HG03280 (cell line): Measurements from ENCODE around the gene ATAD3A.
"Not testable (repeated sequence)": the region's sequence is repeated elsewhere in the genome, so short reads cannot be mapped to it uniquely, and the experiment has no call there.

Source experiments
- ATAC-seq: cut with Tn5 transposase; IDR thresholded peaks from one replicate; pipeline ENCODE4 v1.9.1; 2021; ENCODE audit warnings: mild to moderate bottlenecking, moderate library complexity; ENCODE audit not compliant: unreplicated experiment

Gene ATAD3A

DNA sequence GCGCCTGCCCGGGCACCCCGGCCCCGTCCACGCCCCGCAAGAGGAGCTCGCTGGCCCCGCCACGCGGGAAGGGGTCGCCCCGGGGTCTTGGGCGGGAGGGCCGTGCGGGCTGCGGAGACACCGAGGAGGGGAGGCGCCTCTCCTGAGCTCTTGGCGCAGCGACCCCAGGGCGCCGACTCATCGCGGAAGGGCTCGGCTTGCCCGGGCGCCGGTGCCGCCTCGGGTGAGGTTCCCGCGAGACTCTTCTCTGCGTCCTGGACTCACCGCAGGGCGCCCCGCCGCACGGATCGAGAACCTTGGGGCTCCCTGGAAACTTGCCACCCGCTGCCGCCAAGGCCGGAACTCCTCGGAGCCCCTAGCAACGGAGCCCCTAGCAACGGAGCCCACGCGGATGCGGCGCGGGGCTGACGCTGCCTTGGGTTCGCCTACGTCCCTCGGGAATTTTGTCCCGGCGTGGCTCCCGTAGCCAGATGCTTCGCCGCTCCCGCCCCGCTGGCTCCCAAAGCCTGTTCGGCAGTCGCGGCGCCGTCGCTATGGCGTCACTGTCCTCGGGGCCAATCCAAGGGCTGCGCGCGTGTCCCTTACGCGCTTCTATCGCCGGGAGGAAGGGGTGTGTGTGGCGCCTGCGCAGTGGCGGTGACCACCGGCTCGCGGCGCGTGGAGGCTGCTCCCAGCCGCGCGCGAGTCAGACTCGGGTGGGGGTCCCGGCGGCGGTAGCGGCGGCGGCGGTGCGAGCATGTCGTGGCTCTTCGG is at the start of gene ATAD3A:
Gene ATAD3A (plus strand): TSS at position 630 of the 753 bp plus-strand sequence. CDS start 107 bp downstream, at position 737.
- peak; percentile 89 for ATAC-seq

DNA sequence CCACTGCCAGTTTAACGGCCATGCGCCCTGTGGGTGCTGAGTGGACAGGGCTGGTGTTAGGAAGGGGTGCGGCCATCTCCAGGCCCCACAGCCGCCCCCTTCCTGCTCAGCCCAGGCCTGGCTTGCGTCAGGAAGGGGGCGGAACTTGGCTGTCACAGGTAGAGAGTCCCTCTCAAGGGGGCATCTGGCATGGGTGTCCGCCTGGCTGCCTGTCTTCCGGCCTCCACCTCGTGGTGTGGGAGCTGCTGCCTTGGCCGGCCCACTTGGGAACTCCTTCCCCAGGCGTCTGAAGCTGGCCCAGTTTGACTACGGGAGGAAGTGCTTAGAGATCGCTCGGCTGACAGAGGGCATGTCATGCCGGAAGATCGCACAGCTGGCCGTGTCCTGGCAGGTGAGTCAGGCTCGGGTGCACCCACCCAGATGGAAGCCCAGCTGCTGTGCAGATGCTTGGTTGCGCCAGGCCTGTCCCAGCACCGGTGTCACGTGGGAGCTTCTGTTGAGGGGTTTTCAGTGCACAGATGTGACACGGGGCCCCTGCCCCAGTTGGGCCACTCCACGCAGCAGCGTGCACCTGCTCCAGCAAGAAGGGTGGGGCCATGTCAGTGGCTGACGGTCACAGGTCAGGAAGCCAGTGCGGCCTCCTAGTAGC is 49.5 kb upstream of the ATAD3A start:
- peak; percentile 48 for ATAC-seq

DNA sequence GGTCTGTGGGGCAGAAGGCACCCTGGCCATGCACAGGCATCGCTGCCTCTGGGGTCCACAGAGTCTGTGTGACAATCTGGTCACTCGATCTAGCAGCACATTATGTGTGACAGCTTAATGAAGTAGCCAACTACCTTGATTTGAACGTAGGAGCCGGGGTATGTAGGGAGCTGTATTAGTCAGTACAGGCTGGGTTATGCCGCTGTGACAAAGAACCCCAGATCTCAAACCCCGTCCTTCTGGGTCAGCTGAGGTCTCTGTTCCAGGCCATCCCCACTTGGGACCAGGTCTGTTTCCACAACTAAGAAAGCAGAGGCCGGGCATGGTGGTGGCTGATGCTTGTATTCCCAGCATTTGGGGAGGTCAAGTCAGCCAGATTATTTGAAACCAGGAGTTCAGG is 48.6 kb upstream of the ATAD3A start:
- no peak for ATAC-seq

DNA sequence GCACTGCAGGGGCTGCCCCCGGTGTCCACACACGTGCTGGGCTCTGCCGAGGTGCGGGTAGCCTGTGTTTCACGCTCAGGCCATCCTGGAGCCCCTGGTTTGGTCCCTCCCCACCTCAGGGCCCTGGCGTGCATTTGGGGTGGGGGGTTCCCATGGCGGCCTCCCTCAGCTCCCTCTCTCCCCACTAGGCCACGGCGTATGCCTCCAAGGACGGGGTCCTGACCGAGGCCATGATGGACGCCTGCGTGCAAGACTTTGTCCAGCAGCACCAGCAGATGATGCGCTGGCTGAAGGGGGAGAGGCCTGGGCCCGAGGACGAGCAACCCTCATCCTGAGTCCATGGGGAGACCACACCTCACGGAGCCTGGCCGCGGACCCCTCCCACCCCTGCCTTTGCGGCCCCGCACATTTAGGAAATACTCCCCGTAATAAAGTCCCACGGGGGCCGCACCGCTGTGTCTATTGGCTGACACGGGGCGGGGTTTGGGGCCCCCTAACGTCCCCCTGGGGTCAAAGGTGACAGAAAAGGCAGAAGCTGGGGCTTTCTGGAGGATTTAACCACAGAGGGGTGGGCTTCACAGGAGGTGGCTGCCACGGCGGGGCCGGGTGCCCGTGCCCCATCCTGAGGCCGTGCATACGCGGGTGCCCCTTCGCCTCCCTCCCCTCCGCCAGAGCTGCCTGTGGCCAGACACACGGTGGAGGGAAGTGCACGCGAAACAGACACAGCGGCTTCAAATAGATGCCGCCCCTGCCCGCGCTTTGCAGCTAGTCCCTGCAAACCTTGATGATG is 43.6 kb upstream of the ATAD3A start:
- ATAC-seq: not testable (repeated sequence)

DNA sequence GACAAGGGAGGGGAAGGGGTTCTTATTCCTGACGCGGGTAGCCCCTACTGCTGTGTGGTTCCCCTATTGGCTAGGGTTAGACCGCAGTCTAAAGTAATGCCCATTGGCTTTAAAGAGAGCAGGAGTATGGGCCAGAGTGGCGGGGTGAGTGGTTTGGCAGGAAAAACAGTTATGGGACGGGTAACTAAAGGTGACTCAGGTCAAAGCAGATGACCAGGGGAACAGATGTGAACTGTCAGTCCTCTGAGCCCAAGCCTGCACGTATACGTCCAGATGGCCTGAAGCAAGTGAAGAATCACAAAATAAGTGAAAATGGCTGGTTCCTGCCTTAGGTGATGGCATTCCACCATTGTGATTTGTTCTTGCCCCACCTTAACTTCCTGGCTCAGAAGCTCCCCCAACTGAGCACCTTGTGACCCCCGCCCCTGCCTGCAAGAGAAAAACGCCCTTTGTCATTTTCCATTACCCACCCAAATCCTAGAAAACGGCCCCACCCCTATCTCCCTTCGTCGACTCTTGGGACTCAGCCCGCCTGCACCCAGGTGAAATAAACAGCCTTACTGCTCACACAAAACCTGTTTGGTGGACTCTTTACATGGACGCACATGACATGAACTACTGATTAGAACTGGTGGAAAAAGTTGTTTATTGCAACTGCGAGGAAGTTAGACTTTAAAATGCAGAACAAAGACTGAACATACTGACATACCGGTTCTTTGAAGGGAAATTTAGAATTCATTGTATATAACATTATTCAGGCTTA is 41.2 kb upstream of the ATAD3A start:
- ATAC-seq: no peak

DNA sequence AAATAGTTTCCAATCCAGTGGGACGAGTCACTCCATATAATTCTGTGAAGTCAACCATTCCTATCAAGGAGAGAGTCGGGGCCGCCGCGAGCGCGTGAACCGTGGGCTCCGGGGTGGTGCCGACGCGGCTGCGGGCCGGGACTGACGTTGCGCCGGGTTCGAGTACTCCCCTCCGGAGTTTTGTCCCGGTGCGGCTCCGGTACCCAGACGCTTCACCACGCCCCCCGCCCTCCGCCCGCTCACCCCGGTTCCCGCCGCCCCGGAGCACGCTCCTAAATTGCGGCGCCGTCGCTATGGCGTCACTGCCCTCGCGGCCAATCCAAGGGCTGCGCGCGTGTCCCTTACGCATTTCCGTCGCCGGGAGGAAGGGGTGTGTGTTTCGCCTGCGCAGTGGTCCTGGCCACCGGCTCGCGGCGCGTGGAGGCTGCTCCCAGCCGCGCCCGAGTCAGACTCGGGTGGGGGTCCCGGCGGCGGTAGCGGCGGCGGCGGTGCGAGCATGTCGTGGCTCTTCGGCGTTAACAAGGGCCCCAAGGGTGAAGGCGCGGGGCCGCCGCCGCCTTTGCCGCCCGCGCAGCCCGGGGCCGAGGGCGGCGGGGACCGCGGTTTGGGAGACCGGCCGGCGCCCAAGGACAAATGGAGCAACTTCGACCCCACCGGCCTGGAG is 40.4 kb upstream of the ATAD3A start, which contains the start of gene ATAD3B:
Gene ATAD3B (plus strand): TSS at position 377 of the 664 bp plus-strand sequence. CDS start 120 bp downstream, at position 497.
- ATAC-seq: peak; percentile 93

DNA sequence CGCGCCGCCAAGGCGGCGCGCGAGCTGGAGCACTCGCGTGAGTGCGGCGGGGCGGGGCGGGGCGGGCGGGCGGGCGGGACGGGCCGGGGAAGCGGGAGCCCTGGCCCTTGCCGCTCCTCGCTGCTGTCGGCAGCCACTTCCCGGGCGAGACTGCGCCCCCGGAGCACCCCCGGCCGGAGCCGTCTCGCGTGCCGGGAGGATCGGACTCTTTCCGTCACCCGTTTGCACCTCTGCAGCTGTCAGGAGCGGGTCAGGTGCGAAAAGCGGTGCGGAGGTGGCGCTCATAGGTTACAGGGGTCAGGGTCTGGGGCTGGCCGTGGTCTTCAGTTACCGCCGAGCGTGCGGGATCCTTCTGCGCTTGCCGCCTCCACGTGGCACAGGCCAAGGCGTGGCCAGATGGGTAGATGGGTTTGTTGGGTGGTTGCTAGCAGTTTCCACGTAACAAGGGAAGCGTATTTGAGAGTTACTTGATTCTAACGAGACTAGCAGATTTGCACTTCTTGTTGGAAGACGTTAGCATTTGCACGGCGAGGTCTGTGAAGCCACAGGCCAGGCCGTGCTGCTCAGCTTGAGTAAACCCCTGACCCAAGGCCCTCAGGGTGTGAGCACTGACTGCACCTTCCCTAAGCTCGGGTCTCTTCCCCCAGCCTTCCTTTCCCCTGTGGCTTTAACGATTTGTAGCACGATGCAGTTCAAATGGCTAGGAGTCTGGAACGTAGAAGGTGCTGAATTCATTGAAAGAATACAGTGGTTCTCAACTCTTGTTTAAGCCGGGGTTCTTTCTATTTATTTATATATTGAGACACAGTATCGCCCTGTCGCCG is 39.7 kb upstream of the ATAD3A start:
- peak; percentile 24 for ATAC-seq

DNA sequence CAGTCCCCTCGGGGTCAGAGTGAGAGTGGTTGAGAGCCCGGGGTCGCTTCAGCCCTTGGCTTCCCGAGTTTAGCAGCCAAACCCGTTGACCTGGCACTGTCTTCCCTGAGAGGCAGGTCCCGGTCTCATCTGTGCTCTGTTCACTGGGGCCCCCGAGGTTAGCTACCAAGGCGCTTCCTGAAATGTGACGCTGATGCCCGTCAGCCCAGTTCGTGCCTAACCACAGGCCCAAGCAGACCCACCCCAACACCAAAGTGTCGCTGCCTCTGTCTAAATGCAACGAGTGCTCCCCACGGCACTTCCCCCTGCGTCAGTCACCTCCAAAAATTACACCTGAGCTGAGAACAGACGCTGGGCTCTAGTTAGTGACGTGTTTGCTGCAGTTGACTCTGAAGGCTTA is 36.0 kb upstream of the ATAD3A start:
- not testable (repeated sequence) for ATAC-seq

DNA sequence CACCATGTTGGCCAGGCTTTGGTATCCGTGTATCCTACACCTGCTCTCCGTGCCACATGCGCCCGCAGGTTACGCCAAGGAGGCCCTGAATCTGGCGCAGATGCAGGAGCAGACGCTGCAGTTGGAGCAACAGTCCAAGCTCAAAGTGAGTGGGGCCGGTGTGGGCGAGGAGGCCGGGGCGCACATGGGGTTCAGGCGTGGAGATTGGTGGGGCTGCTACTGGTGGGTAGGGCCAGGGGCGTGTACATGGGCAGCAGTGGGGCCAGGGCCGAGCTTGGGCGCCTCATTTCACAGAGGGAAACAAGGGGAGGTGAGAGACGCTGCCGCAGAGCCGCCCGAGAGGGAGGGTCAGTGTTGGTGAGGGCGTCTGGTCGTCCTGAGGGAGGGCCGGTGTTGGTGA is 34.8 kb upstream of the ATAD3A start:
- ATAC-seq: no peak

DNA sequence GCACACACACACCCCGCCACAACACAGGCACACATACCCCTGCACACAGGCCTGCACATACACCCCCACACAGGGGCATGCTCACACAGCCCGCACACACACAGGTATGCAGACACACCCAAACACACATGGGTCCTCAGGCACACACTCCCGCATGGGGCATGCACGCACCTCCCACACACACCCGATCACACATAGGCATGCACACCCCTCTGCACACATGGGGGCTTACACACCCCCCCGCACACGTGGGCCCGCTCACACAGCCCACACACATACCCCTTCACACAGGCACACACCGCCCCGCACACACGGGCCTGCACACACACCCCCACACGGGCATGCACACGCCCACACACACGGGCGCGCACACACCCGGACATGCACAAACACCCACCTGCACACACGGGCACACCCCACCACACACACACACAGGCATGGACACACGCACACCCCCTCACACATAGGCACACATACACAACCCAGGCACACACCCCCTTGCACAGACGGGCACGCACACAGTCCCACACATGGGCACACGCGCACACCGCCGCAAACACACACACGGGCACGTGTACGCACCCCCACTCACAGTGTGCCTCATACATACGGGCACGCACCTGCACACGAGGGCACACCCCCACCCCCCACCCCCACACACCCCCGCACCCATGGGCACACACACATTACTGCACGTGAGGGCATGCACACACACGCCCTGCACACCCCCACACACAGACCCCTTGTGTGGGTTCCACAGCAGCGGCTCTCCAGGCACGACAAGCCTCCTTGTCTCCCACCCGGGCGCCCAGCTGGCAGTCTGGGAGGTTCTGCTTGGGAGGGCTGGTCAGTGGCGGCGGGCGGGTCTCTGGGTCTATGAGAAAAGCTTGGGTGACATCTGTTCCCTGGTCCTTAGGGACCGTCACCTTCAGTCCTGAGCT is 32.1 kb upstream of the ATAD3A start:
- ATAC-seq: no peak

DNA sequence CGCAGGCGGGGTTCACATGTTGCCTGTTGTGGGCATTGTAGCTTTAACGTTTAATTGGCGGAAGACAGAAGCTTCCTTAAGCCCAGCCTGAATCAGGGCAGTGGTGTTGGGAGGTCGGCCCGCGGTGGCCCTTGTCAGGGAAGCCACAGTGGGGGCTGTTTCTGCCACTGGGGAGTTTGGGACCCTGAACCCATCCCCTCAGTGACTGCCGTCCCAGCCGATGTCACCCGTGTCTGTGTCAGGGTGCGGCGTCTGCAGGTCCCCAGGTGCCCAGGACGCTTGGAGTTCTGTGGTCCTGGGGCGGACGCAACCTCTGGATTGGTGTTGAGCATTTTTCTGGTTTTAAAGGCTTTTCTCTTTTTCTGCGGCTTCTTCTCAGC is 31.5 kb upstream of the ATAD3A start:
- ATAC-seq: not testable (repeated sequence)

DNA sequence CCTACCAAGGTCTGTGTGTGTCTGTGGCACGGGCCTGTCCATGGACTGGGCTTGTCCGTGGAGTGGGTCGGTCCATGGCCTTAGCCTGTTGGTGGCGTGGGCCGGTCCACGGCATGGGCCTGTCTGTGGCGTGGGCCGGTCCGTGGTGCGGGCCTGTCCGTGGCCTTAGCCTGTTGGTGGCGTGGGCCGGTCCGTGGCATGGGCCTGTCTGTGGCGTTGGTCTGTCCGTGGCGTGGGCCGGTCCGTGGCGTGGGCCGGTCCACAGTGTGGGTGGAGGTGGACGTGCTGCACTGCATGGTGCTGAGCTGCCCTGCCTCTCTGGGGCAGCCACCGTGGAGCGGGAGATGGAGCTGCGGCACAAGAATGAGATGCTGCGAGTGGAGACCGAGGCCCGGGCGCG is 30.2 kb upstream of the ATAD3A start:
- not testable (repeated sequence) for ATAC-seq

DNA sequence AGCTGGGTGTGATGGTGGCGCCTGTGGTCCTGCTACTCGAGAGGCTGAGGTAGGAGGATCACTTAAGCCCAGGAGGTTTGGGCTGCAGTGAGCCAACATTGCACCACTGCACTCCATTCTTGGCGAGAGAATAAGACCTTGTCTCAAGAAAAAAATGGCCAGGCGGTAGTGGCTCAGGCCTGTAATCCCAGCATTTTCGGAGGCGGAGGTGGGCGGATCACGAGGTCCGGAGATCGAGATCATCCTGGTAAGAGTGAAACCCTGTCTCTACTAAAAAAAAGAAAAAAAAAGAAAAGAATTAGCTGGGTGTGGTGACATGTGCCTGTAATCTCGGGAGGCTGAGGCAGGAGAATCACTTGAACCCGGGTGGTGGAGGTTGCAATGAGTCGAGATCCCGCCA is 29.1 kb upstream of the ATAD3A start:
- no peak for ATAC-seq

DNA sequence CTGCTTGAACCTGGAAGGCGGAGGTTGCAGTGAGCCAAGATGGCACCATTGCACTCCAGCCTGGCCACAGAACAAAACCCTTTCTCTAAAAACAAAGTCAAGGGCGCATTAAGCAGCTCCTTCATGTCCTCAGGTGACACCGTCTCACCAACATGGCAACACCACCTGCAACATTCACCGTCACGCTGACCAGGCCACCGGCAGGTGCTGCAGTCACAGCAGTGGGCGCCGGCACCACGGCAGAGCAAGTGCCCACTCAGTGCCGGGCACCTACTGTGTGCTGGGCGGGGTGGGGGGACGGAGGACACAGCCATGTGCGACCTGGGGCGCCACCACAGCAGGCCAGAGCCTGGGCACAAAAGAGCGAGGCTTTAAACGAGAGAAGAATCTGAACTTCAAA is 28.2 kb upstream of the ATAD3A start:
- ATAC-seq: no peak

DNA sequence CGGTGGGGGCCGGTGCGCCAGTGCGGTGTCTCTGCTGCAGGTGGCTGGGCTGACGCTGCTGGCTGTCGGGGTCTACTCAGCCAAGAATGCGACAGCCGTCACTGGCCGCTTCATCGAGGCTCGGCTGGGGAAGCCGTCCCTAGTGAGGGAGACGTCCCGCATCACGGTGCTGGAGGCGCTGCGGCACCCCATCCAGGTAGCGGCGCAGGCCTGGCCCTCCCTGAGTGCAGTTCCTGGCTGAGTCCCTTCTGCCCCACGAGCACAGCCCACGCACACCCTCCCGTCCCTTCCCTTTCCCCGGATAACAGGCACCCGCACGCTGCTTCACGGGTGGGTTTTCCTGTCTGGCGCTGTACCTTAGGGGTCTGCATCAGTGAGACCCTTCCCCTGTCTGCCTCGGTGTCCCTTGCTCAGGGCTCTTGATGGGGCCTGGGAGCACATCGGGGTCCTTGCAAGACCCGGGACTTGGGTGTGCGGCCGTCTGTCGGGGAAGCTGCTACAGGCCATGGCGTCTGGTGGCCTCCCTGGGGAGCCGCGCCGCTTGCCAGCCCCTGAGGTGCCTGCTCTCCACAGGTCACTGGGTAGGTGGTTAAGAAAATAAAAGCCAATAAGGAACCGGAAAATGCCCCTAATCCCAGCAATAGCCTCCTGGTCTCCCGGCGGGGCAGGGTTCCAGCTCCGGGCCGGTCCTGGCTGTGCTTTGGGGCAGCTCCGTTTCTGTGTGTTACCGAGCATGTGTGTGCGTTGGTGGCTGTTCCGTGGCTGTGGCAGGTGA is 26.8 kb upstream of the ATAD3A start:
- not testable (repeated sequence) for ATAC-seq

DNA sequence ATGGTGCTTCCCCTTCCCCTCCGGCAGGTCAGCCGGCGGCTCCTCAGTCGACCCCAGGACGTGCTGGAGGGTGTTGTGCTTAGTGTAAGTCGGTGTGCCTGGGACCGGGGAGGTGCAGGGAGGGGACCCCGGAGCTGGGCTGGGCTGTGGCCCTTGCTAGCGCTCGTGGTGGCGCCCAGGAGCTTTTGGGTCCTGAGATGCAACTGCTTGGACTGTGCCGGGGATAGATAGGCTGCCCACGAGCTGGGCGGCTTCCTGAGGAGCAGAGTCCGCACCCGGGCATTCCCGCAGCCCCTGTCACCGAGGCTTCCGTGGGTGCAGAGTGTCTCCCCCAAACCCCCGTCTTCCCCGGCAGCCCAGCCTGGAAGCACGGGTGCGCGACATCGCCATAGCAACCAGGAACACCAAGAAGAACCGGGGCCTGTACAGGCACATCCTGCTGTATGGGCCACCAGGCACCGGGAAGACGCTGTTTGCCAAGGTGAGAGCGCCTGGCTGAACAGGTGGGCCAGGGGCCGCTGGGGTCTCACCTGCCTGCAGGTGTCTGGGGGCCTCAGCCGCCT is 26.1 kb upstream of the ATAD3A start:
- not testable (repeated sequence) for ATAC-seq

DNA sequence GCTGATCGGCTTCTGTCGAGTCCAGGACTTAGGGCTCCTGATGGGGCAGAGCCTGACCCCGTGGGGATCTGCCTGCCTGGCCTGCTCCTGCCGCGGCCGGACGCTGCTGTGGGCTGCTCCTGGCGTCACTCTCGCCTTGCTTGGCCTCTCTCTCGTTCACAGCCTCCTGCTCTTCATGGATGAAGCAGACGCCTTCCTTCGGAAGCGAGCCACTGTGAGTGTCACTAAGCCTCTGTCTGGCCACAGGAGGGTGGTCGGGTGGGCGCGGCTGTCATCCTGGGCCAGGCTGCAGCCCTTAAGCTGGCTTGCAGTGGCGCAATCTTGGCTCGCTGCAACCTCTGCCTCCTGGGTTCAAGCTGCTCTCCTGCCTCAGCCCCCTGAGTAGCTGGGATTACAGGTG is 24.3 kb upstream of the ATAD3A start:
- no peak for ATAC-seq
